Testis (tissue), 3 donors: ENCODE results near the gene TOP1. TPM values are rescaled to one million over a fixed set of nuclear protein-coding genes. Genes with fewer than 3 reads are reported as not detected.

Experiments
- DNase-seq: peaks from one replicate; pipeline ENCODE4 v3.0.0-alpha.2; 2019
- H3K27ac ChIP-seq, 2 donors: fragments of 200-600 bp; sonication (generic); one replicate each; pipeline ENCODE4 v1.5.1; 2019
- H3K27me3 ChIP-seq: fragments of 200-600 bp; sonication (generic); one replicate; pipeline ENCODE4 v1.5.1; 2019
- H3K36me3 ChIP-seq: fragments of 200-600 bp; sonication (generic); one replicate; pipeline ENCODE4 v1.5.1; 2017; ENCODE audit warnings: low read depth; ENCODE audit errors: missing control alignments
- H3K4me1 ChIP-seq: fragments of 200-600 bp; sonication (generic); one replicate; pipeline ENCODE4 v1.5.1; 2019
- H3K4me3 ChIP-seq, 2 donors: fragments of 200-600 bp; sonication (generic); one replicate each; pipeline ENCODE4 v1.5.1; 2017 to 2019
- H3K9me3 ChIP-seq: fragments of 200-600 bp; sonication (generic); one replicate; pipeline ENCODE4 v1.5.1; 2017
- POLR2A ChIP-seq: fragments of 450-650 bp; IDR thresholded peaks from one replicate; pipeline ENCODE4 v1.6.1; 2017; ENCODE audit warnings: antibody characterized with exemption, mild to moderate bottlenecking, moderate library complexity
- WGBS, 2 donors: methylation state at CpG; one replicate each; pipeline ENCODE4 v1.1.5; 2018; 5-methylcytosine and 5-hydroxymethylcytosine counted together
- intact Hi-C: fragments of 100-400 bp; cut with DNase I; formaldehyde crosslinking; loops from one replicate; pipeline ENCODE4 v1.15.1; 2023; ENCODE audit warnings: low total_unique reads
- polyA plus RNA-seq: library from polyadenylated mRNA; stranded (reverse); fragments of 350-450 nt; fragmentation: Illumina TruSeq; extraction: RNeasy Lipid Tissue Mini Kit (QIAGEN cat#74804); gene quantifications from one replicate; pipeline ENCODE4 v1.2.3, GENCODE V29; 2014; ENCODE audit warnings: low read depth, low replicate concordance; ENCODE audit not compliant: insufficient read depth
- total RNA-seq, 2 donors: library from RNA; depleted of rRNA; stranded (reverse); fragments of >200 nt; gene quantifications; one replicate each; pipeline ENCODE4 v1.2.3, GENCODE V29; 2016
- TF ChIP-seq, protein P1 (sequence below), 3 experiments: fragments of 450-650 bp in 2 of 3; fragments of 200-600 bp in 1 of 3; sonication (generic) in 1 of 3; IDR thresholded peaks; one replicate each; pipeline ENCODE4 v1.5.1; 2016 to 2019; ENCODE audit warnings: antibody characterized with exemption in 3 of 3, mild to moderate bottlenecking in 2 of 3, moderate library complexity in 1 of 3

Gene TOP1
- total and polyA plus RNA-seq, 3 donors from 2014 or later: 12.1 to 36.6 (median 33.8) TPM

DNA sequence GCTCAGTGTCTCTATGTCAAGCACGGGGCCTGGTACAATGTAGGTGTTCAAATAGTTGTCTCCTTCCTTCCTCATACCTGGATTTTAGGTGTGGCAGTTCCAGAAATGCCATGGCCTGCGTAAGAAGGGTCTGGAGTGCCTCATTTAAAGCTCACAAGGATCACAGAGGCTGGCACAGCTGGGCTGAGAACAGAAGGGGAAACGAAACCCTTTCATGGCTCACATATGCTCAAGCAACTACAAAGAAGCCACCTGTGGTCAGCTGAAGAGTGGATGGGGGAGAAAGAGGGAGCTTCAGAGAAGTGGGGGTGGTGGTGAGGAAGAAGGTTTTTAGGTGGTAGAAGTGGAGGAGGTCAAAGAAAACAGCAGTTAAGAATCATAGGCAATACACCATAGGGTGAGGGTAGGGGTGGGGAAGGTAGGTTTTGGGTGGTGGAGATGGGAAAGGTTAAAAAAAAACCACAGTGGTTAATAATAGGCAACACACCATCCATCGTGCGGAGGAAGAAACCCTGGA lies 17.0 kb upstream of the TOP1 start:
- no peak for DNase-seq
- no peak overlapping the region for H3K27ac ChIP-seq
- no peaks in the 10 kb centered on the region for H3K9me3 ChIP-seq
- no peaks in the 10 kb centered on the region for H3K27me3 ChIP-seq
- no peak overlapping the region for H3K4me3 ChIP-seq
- WGBS, 2 donors: 84 to 88% methylated on average over 5 of the region's 5 CpGs
- no peaks in the 10 kb centered on the region for H3K36me3 ChIP-seq
- H3K4me1 ChIP-seq: no peaks in the 10 kb centered on the region
- TF ChIP-seq POLR2A: no peak
- TF ChIP-seq, protein P1, sequence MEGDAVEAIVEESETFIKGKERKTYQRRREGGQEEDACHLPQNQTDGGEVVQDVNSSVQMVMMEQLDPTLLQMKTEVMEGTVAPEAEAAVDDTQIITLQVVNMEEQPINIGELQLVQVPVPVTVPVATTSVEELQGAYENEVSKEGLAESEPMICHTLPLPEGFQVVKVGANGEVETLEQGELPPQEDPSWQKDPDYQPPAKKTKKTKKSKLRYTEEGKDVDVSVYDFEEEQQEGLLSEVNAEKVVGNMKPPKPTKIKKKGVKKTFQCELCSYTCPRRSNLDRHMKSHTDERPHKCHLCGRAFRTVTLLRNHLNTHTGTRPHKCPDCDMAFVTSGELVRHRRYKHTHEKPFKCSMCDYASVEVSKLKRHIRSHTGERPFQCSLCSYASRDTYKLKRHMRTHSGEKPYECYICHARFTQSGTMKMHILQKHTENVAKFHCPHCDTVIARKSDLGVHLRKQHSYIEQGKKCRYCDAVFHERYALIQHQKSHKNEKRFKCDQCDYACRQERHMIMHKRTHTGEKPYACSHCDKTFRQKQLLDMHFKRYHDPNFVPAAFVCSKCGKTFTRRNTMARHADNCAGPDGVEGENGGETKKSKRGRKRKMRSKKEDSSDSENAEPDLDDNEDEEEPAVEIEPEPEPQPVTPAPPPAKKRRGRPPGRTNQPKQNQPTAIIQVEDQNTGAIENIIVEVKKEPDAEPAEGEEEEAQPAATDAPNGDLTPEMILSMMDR (IDR thresholded peaks at IDR 0.05): no peak
- intact Hi-C loops: no loop called here

DNA sequence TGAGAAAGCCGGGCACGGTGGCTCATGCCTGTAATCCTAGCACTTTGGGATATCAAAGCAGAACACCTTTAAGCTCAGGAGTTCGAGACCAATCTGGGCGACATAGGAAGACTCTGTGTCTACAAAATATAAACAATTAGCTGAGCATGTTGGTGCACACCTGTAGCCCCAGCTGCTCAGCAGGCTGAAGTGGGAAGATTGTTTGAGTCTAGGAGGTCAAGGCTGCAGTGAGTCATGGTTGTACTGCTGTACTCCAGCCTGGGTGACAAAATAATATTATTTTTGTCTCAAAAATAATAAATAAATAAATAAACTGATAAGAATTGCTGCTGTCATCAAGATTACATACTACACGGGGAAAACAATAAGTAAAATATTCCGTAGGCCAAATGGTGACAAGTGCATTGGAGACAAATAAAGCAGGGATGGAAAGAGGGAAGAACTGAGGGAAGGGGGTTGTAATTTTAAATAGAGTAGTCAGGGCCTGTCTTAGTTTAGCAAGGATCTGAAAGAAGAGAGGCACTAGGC lies 14.0 kb upstream of the TOP1 start:
- Histone ChIP-seq H3K9me3 (no peaks in the 10 kb centered on the region), H3K27ac (no peak overlapping the region), H3K36me3 (no peaks in the 10 kb centered on the region), H3K4me1 (no peaks in the 10 kb centered on the region), H3K27me3 (no peaks in the 10 kb centered on the region), H3K4me3 (no peak overlapping the region)
- no peak for DNase-seq
- intact Hi-C loops: no loop called here
- WGBS, 2 donors: 83 to 86% methylated on average over 6 of the region's 6 CpGs
- TF ChIP-seq, protein P1 (IDR thresholded peaks at IDR 0.05): no peak
- no peak for TF ChIP-seq POLR2A

- H3K9me3 ChIP-seq: no peaks in the 10 kb centered on the region
- H3K4me1 ChIP-seq: no peaks in the 10 kb centered on the region
- no peak overlapping the region for H3K27ac ChIP-seq
- TF ChIP-seq, protein P1 (IDR thresholded peaks at IDR 0.05): no peak
- no peak for TF ChIP-seq POLR2A
- intact Hi-C loops: no loop called here
- H3K27me3 ChIP-seq: no peaks in the 10 kb centered on the region
- no peaks in the 10 kb centered on the region for H3K36me3 ChIP-seq
- no peak overlapping the region for H3K4me3 ChIP-seq
- DNase-seq: no peak
- WGBS, 2 donors: 73 to 86% methylated on average over 3 of the region's 3 CpGs
These were observed 11.1 kb upstream of the TOP1 start for GRCh38 chr20:41017448-41018042.

DNA sequence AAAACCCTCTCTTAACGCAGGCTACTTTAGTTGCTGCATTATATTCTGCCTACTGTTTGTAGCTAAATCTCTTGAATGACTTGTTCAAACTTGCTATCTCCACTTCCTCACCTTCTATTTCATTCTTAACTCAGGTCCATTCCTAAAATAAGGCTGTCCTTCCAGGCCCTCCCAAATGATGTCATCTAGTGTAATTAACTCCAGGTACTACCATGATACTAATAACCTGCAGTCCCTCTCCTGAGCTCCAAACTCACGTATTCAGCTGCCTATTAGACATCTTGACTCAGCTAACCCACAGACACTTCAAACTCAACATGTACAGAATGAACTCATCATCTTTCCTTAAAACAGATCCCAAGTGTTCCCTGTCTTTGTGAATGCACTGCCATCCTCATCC lies 10.5 kb upstream of the TOP1 start:
- TF ChIP-seq, protein P1 (IDR thresholded peaks at IDR 0.05): no peak
- TF ChIP-seq POLR2A: no peak
- Histone ChIP-seq H3K36me3 (no peaks in the 10 kb centered on the region), H3K27me3 (no peaks in the 10 kb centered on the region), H3K9me3 (no peaks in the 10 kb centered on the region), H3K4me3 (no peak overlapping the region), H3K27ac (no peak overlapping the region), H3K4me1 (no peaks in the 10 kb centered on the region)
- intact Hi-C loops: no loop called here
- WGBS, 2 donors: 90 to 95% methylated on average over 2 of the region's 2 CpGs
- no peak for DNase-seq

GRCh38 chr20:41023549-41023948 lies 5.1 kb upstream of the TOP1 start:
- Histone ChIP-seq H3K27ac (no peak overlapping the region), H3K27me3 (no peaks in the 10 kb centered on the region), H3K9me3 (no peaks in the 10 kb centered on the region), H3K4me1 (no peaks in the 10 kb centered on the region), H3K4me3 (no peak overlapping the region), H3K36me3 (no peaks in the 10 kb centered on the region)
- TF ChIP-seq, protein P1 (IDR thresholded peaks at IDR 0.05): no peak
- TF ChIP-seq POLR2A: no peak
- intact Hi-C loops: no loop called here
- DNase-seq: no peak
- 68 to 76% methylated on average over 3 of the region's 3 CpGs for WGBS, 2 donors
